Activated T-cell treated with anti-CD3 and anti-CD28 coated beads, Interleukin-2, amount 50 U/mL, for 48 hours (primary cell): ENCODE data around the gene TBC1D3B.
"Not testable (repeated sequence)": the region's sequence is repeated elsewhere in the genome, so short reads cannot be mapped to it uniquely, and the experiment has no call there.

Experiments
- DNase-seq, 2 experiments: peaks; one replicate each; pipeline ENCODE4 v3.0.0-alpha.2; 2020

Gene TBC1D3B

GRCh38 chr17:36176536-36176935 lies at the start of gene TBC1D3B:
TBC1D3B (minus strand) TSS chr17:36176636; CDS start chr17:36175050, 1,586 bp downstream.
- DNase-seq, result not testable (repeated sequence)

GRCh38 chr17:36222967-36223366 lies 46.5 kb upstream of the TBC1D3B start:
- not testable (repeated sequence) for DNase-seq

GRCh38 chr17:36221581-36222100 lies 45.2 kb upstream of the TBC1D3B start:
- not testable (repeated sequence) for DNase-seq

GRCh38 chr17:36220737-36221580 lies 44.5 kb upstream of the TBC1D3B start:
- DNase-seq, result not testable (repeated sequence)

- DNase-seq, result not testable (repeated sequence)
Measured at GRCh38 chr17:36219556-36219955, 43.1 kb upstream of the TBC1D3B start.

- DNase-seq, result not testable (repeated sequence)
Measured at GRCh38 chr17:36215406-36216308, 39.2 kb upstream of the TBC1D3B start.

- DNase-seq, result no peak
Measured at GRCh38 chr17:36214918-36215317, 38.5 kb upstream of the TBC1D3B start.

GRCh38 chr17:36213695-36214094 lies 37.3 kb upstream of the TBC1D3B start:
- no peak for DNase-seq

- DNase-seq, result no peak
Measured at GRCh38 chr17:36212966-36213365, 36.5 kb upstream of the TBC1D3B start.

GRCh38 chr17:36212272-36212605 lies 35.8 kb upstream of the TBC1D3B start:
- DNase-seq, result no peak

- DNase-seq, result not testable (repeated sequence)
Measured at GRCh38 chr17:36211484-36212271, 35.2 kb upstream of the TBC1D3B start.

GRCh38 chr17:36210439-36211211 lies 34.2 kb upstream of the TBC1D3B start, which contains the start of gene CCL4L2:
CCL4L2 (plus strand) TSS chr17:36211063.
- not testable (repeated sequence) for DNase-seq

GRCh38 chr17:36209575-36209974 lies 33.1 kb upstream of the TBC1D3B start:
- DNase-seq, result no peak

- DNase-seq, result not testable (repeated sequence)
Measured at GRCh38 chr17:36207383-36207782, 30.9 kb upstream of the TBC1D3B start.

- DNase-seq, result not testable (repeated sequence)
Measured at GRCh38 chr17:36206486-36206821, 30.0 kb upstream of the TBC1D3B start.

- DNase-seq, result no peak
Measured at GRCh38 chr17:36205637-36206485, 29.4 kb upstream of the TBC1D3B start.

GRCh38 chr17:36204724-36205500 lies 28.5 kb upstream of the TBC1D3B start:
- DNase-seq, result no peak

- no peak for DNase-seq
Measured at GRCh38 chr17:36203335-36203734, 26.9 kb upstream of the TBC1D3B start.

- not testable (repeated sequence) for DNase-seq
Measured at GRCh38 chr17:36201506-36201905, 25.1 kb upstream of the TBC1D3B start.

- not testable (repeated sequence) for DNase-seq
Measured at GRCh38 chr17:36201102-36201501, 24.7 kb upstream of the TBC1D3B start.
